ENCODE data around the gene C6orf118.

The C6orf118 gene

GRCh38 chr6:165272585-165272984, 36.8 kb downstream of the C6orf118 start:
- no peak overlapping the region for H3K27ac ChIP-seq

GRCh38 chr6:165268987-165269386, 40.4 kb downstream of the C6orf118 start:
- Histone ChIP-seq H3K27ac (no peak overlapping the region), H3K4me3 (no peak overlapping the region)
- DNase-seq (ENCODE audit: low spot score): no peak
- TF ChIP-seq, protein P1, sequence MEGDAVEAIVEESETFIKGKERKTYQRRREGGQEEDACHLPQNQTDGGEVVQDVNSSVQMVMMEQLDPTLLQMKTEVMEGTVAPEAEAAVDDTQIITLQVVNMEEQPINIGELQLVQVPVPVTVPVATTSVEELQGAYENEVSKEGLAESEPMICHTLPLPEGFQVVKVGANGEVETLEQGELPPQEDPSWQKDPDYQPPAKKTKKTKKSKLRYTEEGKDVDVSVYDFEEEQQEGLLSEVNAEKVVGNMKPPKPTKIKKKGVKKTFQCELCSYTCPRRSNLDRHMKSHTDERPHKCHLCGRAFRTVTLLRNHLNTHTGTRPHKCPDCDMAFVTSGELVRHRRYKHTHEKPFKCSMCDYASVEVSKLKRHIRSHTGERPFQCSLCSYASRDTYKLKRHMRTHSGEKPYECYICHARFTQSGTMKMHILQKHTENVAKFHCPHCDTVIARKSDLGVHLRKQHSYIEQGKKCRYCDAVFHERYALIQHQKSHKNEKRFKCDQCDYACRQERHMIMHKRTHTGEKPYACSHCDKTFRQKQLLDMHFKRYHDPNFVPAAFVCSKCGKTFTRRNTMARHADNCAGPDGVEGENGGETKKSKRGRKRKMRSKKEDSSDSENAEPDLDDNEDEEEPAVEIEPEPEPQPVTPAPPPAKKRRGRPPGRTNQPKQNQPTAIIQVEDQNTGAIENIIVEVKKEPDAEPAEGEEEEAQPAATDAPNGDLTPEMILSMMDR (IDR thresholded peaks at IDR 0.05): no peak

More at GRCh38 chr6:165272585-165272984, 36.8 kb downstream of the C6orf118 start:
- TF ChIP-seq, protein P1 (IDR thresholded peaks at IDR 0.05): no peak
- DNase-seq (ENCODE audit: low spot score): no peak
- H3K4me3 ChIP-seq: no peak overlapping the region

- DNase-seq (ENCODE audit: low spot score): no peak
- Histone ChIP-seq H3K27ac (no peak overlapping the region), H3K4me3 (no peak overlapping the region)
- TF ChIP-seq, protein P1 (IDR thresholded peaks at IDR 0.05): no peak
Observed at GRCh38 chr6:165266621-165267020, 42.8 kb downstream of the C6orf118 start.

GRCh38 chr6:165266191-165266590, 43.2 kb downstream of the C6orf118 start:
- TF ChIP-seq, protein P1 (IDR thresholded peaks at IDR 0.05): no peak
- Histone ChIP-seq H3K4me3 (no peak overlapping the region), H3K27ac (no peak overlapping the region)
- DNase-seq (ENCODE audit: low spot score): no peak

- DNase-seq (ENCODE audit: low spot score): no peak
- no peak overlapping the region for H3K4me3 ChIP-seq
- no peak overlapping the region for H3K27ac ChIP-seq
- TF ChIP-seq, protein P1 (IDR thresholded peaks at IDR 0.05): no peak
Observed at GRCh38 chr6:165260462-165260861, 48.9 kb downstream of the C6orf118 start.

GRCh38 chr6:165249808-165250207, 59.6 kb downstream of the C6orf118 start:
- H3K4me3 ChIP-seq: no peak overlapping the region
- no peak overlapping the region for H3K27ac ChIP-seq
- TF ChIP-seq, protein P1 (IDR thresholded peaks at IDR 0.05): no peak
- no peak for DNase-seq (ENCODE audit: low spot score)

GRCh38 chr6:165245701-165246100, 63.7 kb downstream of the C6orf118 start:
- no peak overlapping the region for H3K27ac ChIP-seq
- DNase-seq (ENCODE audit: low spot score): no peak
- TF ChIP-seq, protein P1 (IDR thresholded peaks at IDR 0.05): no peak
- H3K4me3 ChIP-seq: no peak overlapping the region
